HepG2 (cell line): ENCODE measurements around the gene GAS2. TPM values are rescaled to one million over a fixed set of nuclear protein-coding genes. Genes with fewer than 3 reads are reported as not detected.

Experiments used
- ATAC-seq: fragments of 200-7000 bp; cut with Tn5 transposase; 3 replicates; pipeline ENCODE4 v1.9.1; 2020; ENCODE audit warnings: mild to moderate bottlenecking, moderate library complexity
- BruUV-seq: library from RNA; stranded (reverse); fragments of 400-500 nt; replicated peaks from 2 replicates; lab custom pipeline; 2021; lab: Mats Ljungman, UMichigan
- CTCF ChIA-PET: fragments of 300-600 bp; formaldehyde crosslinking; extraction: SDS; loops from one replicate; lab custom pipeline; 2021; ENCODE audit warnings: low total read pairs, inconsistent platforms, low intra/inter-chr PET ratio; lab: Yijun Ruan, JAX
- POLR2A ChIA-PET: fragments of 350-600 bp; sonication (Branson Sonifier 250); formaldehyde crosslinking; loops from one replicate; lab custom pipeline; 2020; ENCODE audit warnings: antibody characterized with exemption, inconsistent platforms; lab: Yijun Ruan, JAX
- DNase-seq: peaks from one replicate; pipeline ENCODE4 v3.0.0-alpha.2; 2015; ENCODE audit warnings: low spot score
- FAIRE-seq: peaks from 3 replicates; lab custom pipeline; 2011; peaks lifted over from hg19 to GRCh38; lab: Jason Lieb, UNC
- H2AFZ ChIP-seq: one replicate; pipeline ENCODE4 v1.6.1; 2011; ENCODE audit warnings: low read length, inconsistent platforms
- H3K27ac ChIP-seq: fragments of 300-600 bp; 3 replicates; pipeline ENCODE4 v1.8.0; 2011; ENCODE audit warnings: mixed run types, mild to moderate bottlenecking, mixed read lengths, low read length, inconsistent platforms; ENCODE audit not compliant: insufficient read depth; ENCODE audit errors: extremely low read length
- H3K27me3 ChIP-seq, 2 experiments: fragments of 200-600 bp in 1 of 2; 2 replicates in 1 of 2; 3 replicates in 1 of 2; pipeline versions ENCODE4 v1.6.0 to v1.8.0; 2011; ENCODE audit warnings: low read length in 2 of 2, mild to moderate bottlenecking in 2 of 2, moderate library complexity in 2 of 2, inconsistent platforms in 1 of 2; ENCODE audit not compliant: insufficient read depth in 2 of 2, control insufficient read depth in 1 of 2
- H3K36me3 ChIP-seq, 2 experiments: fragments of 200-600 bp in 1 of 2; replicated peaks in 1 of 2; 2 replicates in 1 of 2; 3 replicates in 1 of 2; pipeline versions ENCODE4 v1.5.1 to v1.8.0; 2011; ENCODE audit warnings: low read length in 2 of 2, inconsistent platforms in 1 of 2; ENCODE audit not compliant: insufficient read depth in 2 of 2, control insufficient read depth in 1 of 2
- H3K4me1 ChIP-seq: 2 replicates; pipeline ENCODE4 v1.5.1; 2012; ENCODE audit warnings: low read length, inconsistent platforms; ENCODE audit not compliant: insufficient read depth
- H3K4me2 ChIP-seq: 2 replicates; pipeline ENCODE4 v1.6.0; 2011; ENCODE audit warnings: low read depth, low read length, inconsistent platforms
- H3K4me3 ChIP-seq, 3 experiments: fragments of 200-600 bp in 1 of 3; sonication (generic), shearing (Covaris generic) in 1 of 3; replicated peaks in 1 of 3; 2 replicates each; pipeline ENCODE4 v1.5.1; 2011 to 2016; ENCODE audit warnings: low read length in 3 of 3, inconsistent platforms in 2 of 3, low read depth in 2 of 3, mild to moderate bottlenecking in 2 of 3, control low read depth in 1 of 3, mixed read lengths in 1 of 3; ENCODE audit not compliant: insufficient read depth in 1 of 3
- H3K79me2 ChIP-seq: one replicate; pipeline ENCODE4 v1.6.1; 2011; ENCODE audit warnings: low read length, inconsistent platforms; ENCODE audit not compliant: insufficient read depth
- H3K9ac ChIP-seq: 2 replicates; pipeline ENCODE4 v1.6.0; 2011; ENCODE audit warnings: mild to moderate bottlenecking, low read depth, low read length, inconsistent platforms; ENCODE audit not compliant: insufficient read depth
- H3K9me3 ChIP-seq: 2 replicates; pipeline ENCODE4 v1.5.1; 2012; ENCODE audit warnings: mild to moderate bottlenecking, low read length
- H4K20me1 ChIP-seq: 2 replicates; pipeline ENCODE4 v1.6.0; 2011; ENCODE audit warnings: inconsistent platforms, mild to moderate bottlenecking, low read length, moderate library complexity; ENCODE audit not compliant: insufficient read depth
- DMAP1 ChIP-seq: IDR thresholded peaks from 2 replicates; pipeline ENCODE4 v1.6.1; 2016
- ETV6 ChIP-seq: sonication (generic); formaldehyde crosslinking; conservative IDR thresholded peaks from 2 replicates; pipeline ENCODE4 v1.4.0; 2020; ENCODE audit warnings: missing genetic modification reagents
- JUN ChIP-seq: sonication (generic); formaldehyde crosslinking; IDR thresholded peaks from 2 replicates; pipeline ENCODE4 v1.4.0; 2020; ENCODE audit warnings: mild to moderate bottlenecking, missing genetic modification reagents
- MBD4 ChIP-seq: IDR thresholded peaks from 2 replicates; pipeline ENCODE4 v1.6.1; 2012; ENCODE audit warnings: low read length, inconsistent platforms, borderline replicate concordance
- MED8 ChIP-seq: sonication (generic); formaldehyde crosslinking; IDR thresholded peaks from 2 replicates; pipeline ENCODE4 v1.8.1; 2023; ENCODE audit warnings: mild to moderate bottlenecking, missing genetic modification reagents; ENCODE audit not compliant: insufficient replicate concordance
- MZF1 ChIP-seq: sonication (generic); formaldehyde crosslinking; IDR thresholded peaks from 2 replicates; pipeline ENCODE4 v1.8.1; 2023; ENCODE audit warnings: mild to moderate bottlenecking, missing genetic modification reagents, borderline replicate concordance
- TCF7L2 ChIP-seq: IDR thresholded peaks from 2 replicates; pipeline ENCODE4 v1.6.1; 2011; ENCODE audit warnings: mild to moderate bottlenecking, low read depth, low read length, moderate library complexity
- ZNF232 ChIP-seq: sonication (generic); formaldehyde crosslinking; IDR thresholded peaks from 2 replicates; pipeline ENCODE4 v1.4.0; 2020; ENCODE audit warnings: missing genetic modification reagents, borderline replicate concordance
- WGBS: methylation state at CpG from one replicate; pipeline ENCODE4 v1.1.6; 2017; ENCODE audit warnings: low lambda C conversion rate; 5-methylcytosine and 5-hydroxymethylcytosine counted together
- in situ Hi-C: cut with HindIII; loops from 2 replicates; pipeline ENCODE4 v1.10.0; 2017; ENCODE audit warnings: low pct_unique_long_range_greater_than_20kb; ENCODE audit not compliant: extremely low pct_ligation_motif_present
- intact Hi-C: fragments of 100-400 bp; cut with micrococcal nuclease; formaldehyde crosslinking; loops from one replicate; pipeline ENCODE4 v1.10.0; 2022; ENCODE audit not compliant: unreplicated experiment
- polyA plus RNA-seq, 8 experiments: library from polyadenylated mRNA; depleted of rRNA in 3 of 8; stranded (reverse) in 7 of 8; unstranded in 1 of 8; fragments of >200 nt; fragmentation: Illumina TruSeq in 4 of 8; extraction: Trizol in 4 of 8; gene quantifications; 2 replicates each; pipeline versions ENCODE4 v1.2.1 to v1.2.3, GENCODE V29; 2011 to 2016; ENCODE audit warnings: low read depth in 4 of 8, missing spikeins in 1 of 8, mixed read lengths in 1 of 8; ENCODE audit not compliant: insufficient read depth in 1 of 8
- total RNA-seq, 5 experiments: library from RNA; depleted of rRNA; stranded (reverse); fragments of >200 nt; fragmentation: Illumina TruSeq; extraction: Trizol; gene quantifications; 2 replicates each; pipeline ENCODE4 v1.2.3, GENCODE V29; 2016; ENCODE audit warnings: low read depth in 1 of 5
- TF ChIP-seq, protein P1 (sequence below): sonication (generic); formaldehyde crosslinking; IDR thresholded peaks from 2 replicates; pipeline ENCODE4 v1.9.0; 2021; ENCODE audit warnings: missing genetic modification reagents, borderline replicate concordance
- TF ChIP-seq, protein P2 (sequence below), 2 experiments: sonication (generic) in 1 of 2; formaldehyde crosslinking in 1 of 2; IDR thresholded peaks; 2 replicates each; pipeline versions ENCODE4 v1.4.0 to v1.6.1; 2016 to 2020; ENCODE audit warnings: borderline replicate concordance in 1 of 2, low read depth in 1 of 2, mild to moderate bottlenecking in 1 of 2, missing genetic modification reagents in 1 of 2
- TF ChIP-seq, protein P3 (sequence below): sonication (generic); formaldehyde crosslinking; IDR thresholded peaks from 2 replicates; pipeline ENCODE4 v1.4.0; 2020; ENCODE audit warnings: mild to moderate bottlenecking, missing genetic modification reagents

GAS2 gene
- total and polyA plus RNA-seq, 2 of the 13 experiments (the other 11 are each of a cell fraction or from before 2014, with no cell fraction given), result 26.0 to 85.1 TPM

DNA sequence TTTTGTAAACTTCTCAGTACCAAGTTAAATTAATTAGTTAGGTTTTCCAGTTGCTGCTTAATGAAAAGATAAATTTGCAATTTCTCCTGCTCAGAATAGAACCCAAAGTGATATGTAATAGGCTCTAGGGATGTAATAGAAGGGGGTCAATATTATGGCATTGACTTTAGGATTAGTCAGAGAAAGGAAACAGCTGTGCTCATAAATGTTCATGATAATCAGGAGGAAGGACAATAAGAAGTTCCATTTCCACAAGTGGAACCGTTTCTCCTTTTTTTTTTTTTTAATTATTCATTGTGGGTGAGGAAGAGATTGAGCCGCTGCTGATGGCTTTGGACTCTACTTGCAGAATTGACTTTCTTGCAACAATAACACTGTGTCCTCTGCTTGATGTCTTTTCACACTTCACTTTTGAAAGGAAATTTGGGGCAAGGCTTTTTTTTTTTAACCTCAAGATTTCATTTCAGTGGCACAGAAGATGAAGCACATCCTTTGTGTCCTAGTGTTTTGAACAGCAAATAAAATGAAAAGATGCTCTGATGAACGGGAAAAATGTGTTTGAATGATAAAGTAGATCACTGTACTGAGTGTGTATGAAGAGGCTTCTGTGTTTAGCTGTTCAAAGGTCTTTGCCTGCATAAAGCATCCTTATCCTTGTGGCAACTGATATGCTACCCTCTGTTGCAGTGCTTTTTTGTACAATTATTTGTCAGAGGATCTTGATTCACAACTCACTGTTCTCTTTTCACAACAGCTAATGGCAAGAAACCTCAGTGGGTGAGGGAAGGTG lies 62.4 kb downstream of the GAS2 start:
- Histone ChIP-seq H2AFZ (no peak overlapping the region), H3K4me3 (no peak overlapping the region), H3K36me3 (0 out of 5 replicates have a peak, but pooled peaks cover 0 to 1% of the 10 kb centered on the region in 2 experiments), H3K9me3 (no peaks in the 10 kb centered on the region), H3K79me2 (no peaks in the 10 kb centered on the region), H3K27ac (no peak overlapping the region), H3K27me3 (no peaks in the 10 kb centered on the region), H3K4me2 (no peak overlapping the region), H4K20me1 (0 out of 2 replicates have a peak, but pooled peaks cover 2% of the 10 kb centered on the region), H3K9ac (no peak overlapping the region), H3K4me1 (peaks cover 10% of the 10 kb centered on the region)
- 68% methylated on average over 3 of the region's 3 CpGs for WGBS
- BruUV-seq, result TSS peak; percentile 12
- peak; percentile 14 for DNase-seq
- ChIA-PET POLR2A (interaction anchor here (1.6 kb wide), 1 partner anchor 94 kb away, joined by 4 read pairs; no protein-coding TSS in a partner anchor), CTCF (interaction anchor here (3.0 kb wide), 1 partner anchor 57 kb away, joined by 26 read pairs; no protein-coding TSS in a partner anchor)
- peak; percentile 63; the same call in 2 of the 3 replicates for ATAC-seq
- intact Hi-C loops, result loop anchor here (2.0 kb wide), 1 partner anchor 104 kb away; the partner anchor contains the start of gene FANCF
- FAIRE-seq, result no peak
- in situ Hi-C loops, result loop anchor here (5.0 kb wide), 1 partner anchor 61 kb away; the partner anchor contains the start of gene GAS2
- TF ChIP-seq ZNF232 (CRISPR knock-in tag) (no peak), MZF1 (CRISPR knock-in tag) (no peak), MBD4 (no peak), JUN (no peak), MED8 (no peak), TCF7L2 (no peak), DMAP1 (CRISPR knock-in tag) (no peak), ETV6 (CRISPR knock-in tag) (no peak)
- TF ChIP-seq, protein P1, sequence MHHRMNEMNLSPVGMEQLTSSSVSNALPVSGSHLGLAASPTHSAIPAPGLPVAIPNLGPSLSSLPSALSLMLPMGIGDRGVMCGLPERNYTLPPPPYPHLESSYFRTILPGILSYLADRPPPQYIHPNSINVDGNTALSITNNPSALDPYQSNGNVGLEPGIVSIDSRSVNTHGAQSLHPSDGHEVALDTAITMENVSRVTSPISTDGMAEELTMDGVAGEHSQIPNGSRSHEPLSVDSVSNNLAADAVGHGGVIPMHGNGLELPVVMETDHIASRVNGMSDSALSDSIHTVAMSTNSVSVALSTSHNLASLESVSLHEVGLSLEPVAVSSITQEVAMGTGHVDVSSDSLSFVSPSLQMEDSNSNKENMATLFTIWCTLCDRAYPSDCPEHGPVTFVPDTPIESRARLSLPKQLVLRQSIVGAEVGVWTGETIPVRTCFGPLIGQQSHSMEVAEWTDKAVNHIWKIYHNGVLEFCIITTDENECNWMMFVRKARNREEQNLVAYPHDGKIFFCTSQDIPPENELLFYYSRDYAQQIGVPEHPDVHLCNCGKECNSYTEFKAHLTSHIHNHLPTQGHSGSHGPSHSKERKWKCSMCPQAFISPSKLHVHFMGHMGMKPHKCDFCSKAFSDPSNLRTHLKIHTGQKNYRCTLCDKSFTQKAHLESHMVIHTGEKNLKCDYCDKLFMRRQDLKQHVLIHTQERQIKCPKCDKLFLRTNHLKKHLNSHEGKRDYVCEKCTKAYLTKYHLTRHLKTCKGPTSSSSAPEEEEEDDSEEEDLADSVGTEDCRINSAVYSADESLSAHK, result no peak
- TF ChIP-seq, protein P2, sequence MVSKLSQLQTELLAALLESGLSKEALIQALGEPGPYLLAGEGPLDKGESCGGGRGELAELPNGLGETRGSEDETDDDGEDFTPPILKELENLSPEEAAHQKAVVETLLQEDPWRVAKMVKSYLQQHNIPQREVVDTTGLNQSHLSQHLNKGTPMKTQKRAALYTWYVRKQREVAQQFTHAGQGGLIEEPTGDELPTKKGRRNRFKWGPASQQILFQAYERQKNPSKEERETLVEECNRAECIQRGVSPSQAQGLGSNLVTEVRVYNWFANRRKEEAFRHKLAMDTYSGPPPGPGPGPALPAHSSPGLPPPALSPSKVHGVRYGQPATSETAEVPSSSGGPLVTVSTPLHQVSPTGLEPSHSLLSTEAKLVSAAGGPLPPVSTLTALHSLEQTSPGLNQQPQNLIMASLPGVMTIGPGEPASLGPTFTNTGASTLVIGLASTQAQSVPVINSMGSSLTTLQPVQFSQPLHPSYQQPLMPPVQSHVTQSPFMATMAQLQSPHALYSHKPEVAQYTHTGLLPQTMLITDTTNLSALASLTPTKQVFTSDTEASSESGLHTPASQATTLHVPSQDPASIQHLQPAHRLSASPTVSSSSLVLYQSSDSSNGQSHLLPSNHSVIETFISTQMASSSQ (IDR thresholded peaks at IDR 0.05; ENCODE audit: low read depth), result no peak
- TF ChIP-seq, protein P2 (CRISPR knock-in tag; IDR thresholded peaks at IDR 0.05; ENCODE audit: borderline replicate concordance), result no peak
- TF ChIP-seq, protein P3, sequence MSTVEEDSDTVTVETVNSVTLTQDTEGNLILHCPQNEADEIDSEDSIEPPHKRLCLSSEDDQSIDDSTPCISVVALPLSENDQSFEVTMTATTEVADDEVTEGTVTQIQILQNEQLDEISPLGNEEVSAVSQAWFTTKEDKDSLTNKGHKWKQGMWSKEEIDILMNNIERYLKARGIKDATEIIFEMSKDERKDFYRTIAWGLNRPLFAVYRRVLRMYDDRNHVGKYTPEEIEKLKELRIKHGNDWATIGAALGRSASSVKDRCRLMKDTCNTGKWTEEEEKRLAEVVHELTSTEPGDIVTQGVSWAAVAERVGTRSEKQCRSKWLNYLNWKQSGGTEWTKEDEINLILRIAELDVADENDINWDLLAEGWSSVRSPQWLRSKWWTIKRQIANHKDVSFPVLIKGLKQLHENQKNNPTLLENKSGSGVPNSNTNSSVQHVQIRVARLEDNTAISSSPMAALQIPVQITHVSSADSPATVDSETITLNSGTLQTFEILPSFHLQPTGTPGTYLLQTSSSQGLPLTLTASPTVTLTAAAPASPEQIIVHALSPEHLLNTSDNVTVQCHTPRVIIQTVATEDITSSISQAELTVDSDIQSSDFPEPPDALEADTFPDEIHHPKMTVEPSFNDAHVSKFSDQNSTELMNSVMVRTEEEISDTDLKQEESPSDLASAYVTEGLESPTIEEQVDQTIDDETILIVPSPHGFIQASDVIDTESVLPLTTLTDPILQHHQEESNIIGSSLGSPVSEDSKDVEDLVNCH (CRISPR knock-in tag), result no peak
